ENCODE measurements around the gene CSTF2T. TPM values are rescaled to one million over a fixed set of nuclear protein-coding genes. Genes with fewer than 3 reads are reported as not detected.

The CSTF2T gene
- total and polyA plus RNA-seq, 7 donors: 5.4 to 21.2 (median 16.6) TPM

- Histone ChIP-seq H3K9me3 (no peaks in the 10 kb centered on the region), H3K36me3 (no peaks in the 10 kb centered on the region), H3K27me3 (no peaks in the 10 kb centered on the region), H3K4me3 (no peak overlapping the region), H3K4me1 (peaks cover 0 to 21% (median 14%) of the 10 kb centered on the region in 4 donors), H3K27ac (peak overlapping the region in 2 of 4 donors; percentile 37)
- no peak for DNase-seq
- intact Hi-C loops (cut with DNase I): no loop called here
- TF ChIP-seq, protein P1, sequence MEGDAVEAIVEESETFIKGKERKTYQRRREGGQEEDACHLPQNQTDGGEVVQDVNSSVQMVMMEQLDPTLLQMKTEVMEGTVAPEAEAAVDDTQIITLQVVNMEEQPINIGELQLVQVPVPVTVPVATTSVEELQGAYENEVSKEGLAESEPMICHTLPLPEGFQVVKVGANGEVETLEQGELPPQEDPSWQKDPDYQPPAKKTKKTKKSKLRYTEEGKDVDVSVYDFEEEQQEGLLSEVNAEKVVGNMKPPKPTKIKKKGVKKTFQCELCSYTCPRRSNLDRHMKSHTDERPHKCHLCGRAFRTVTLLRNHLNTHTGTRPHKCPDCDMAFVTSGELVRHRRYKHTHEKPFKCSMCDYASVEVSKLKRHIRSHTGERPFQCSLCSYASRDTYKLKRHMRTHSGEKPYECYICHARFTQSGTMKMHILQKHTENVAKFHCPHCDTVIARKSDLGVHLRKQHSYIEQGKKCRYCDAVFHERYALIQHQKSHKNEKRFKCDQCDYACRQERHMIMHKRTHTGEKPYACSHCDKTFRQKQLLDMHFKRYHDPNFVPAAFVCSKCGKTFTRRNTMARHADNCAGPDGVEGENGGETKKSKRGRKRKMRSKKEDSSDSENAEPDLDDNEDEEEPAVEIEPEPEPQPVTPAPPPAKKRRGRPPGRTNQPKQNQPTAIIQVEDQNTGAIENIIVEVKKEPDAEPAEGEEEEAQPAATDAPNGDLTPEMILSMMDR (IDR thresholded peaks at IDR 0.05): no peak
- TF ChIP-seq POLR2A (IDR thresholded peaks at IDR 0.05) (no peak), POLR2AphosphoS5 (IDR thresholded peaks at IDR 0.05) (no peak), EP300 (IDR thresholded peaks at IDR 0.05) (no peak)
- WGBS, 2 donors: 82 to 88% methylated on average over 6 of the region's 6 CpGs
Measured at GRCh38 chr10:51744235-51745000, 45.0 kb upstream of the CSTF2T start.

DNA sequence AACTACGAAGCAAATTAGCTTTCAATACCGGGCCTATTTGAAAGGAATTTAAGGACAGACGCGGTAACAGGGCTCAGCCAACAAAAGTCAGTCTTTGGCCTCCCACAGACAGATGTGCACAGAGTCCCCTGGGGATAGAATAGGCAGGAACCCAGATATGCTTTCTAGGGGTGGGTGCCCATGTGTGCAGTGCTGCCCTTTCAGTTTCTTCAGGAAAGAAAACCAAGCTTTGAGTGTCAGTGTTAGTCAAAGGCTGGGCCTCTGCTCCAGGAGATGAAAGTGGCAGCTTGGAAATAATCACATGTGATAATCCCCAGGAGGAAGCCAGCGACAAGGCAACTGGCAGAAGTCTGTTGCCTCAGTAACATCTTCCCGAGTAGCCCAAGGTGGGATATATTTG, 43.8 kb upstream of the CSTF2T start:
- TF ChIP-seq, protein P1 (IDR thresholded peaks at IDR 0.05): no peak
- TF ChIP-seq EP300 (IDR thresholded peaks at IDR 0.05) (no peak), POLR2AphosphoS5 (IDR thresholded peaks at IDR 0.05) (no peak), POLR2A (IDR thresholded peaks at IDR 0.05) (no peak)
- Histone ChIP-seq H3K4me3 (no peak overlapping the region), H3K27ac (no peak overlapping the region), H3K36me3 (no peaks in the 10 kb centered on the region), H3K27me3 (no peaks in the 10 kb centered on the region), H3K9me3 (no peaks in the 10 kb centered on the region), H3K4me1 (peaks cover 0 to 21% (median 14%) of the 10 kb centered on the region in 4 donors)
- no peak for DNase-seq
- intact Hi-C loops (cut with DNase I): no loop called here
- WGBS, 2 donors: 71 to 86% methylated on average over 6 of the region's 6 CpGs

GRCh38 chr10:51733057-51733456, 33.7 kb upstream of the CSTF2T start:
- no peak for DNase-seq
- no peaks in the 10 kb centered on the region for H3K27me3 ChIP-seq
- TF ChIP-seq POLR2AphosphoS5 (IDR thresholded peaks at IDR 0.05) (no peak), EP300 (IDR thresholded peaks at IDR 0.05) (no peak)
- TF ChIP-seq, protein P1 (IDR thresholded peaks at IDR 0.05): no peak
- no peaks in the 10 kb centered on the region for H3K36me3 ChIP-seq
- H3K4me1 ChIP-seq: peaks cover 0 to 10% (median 9%) of the 10 kb centered on the region in 4 donors
- intact Hi-C loops (cut with DNase I): no loop called here
- no peaks in the 10 kb centered on the region for H3K9me3 ChIP-seq
- WGBS, 2 donors: 76 to 91% methylated on average over 1 of the region's 1 CpG
- H3K4me3 ChIP-seq: no peak overlapping the region
- H3K27ac ChIP-seq: no peak overlapping the region

- no peak overlapping the region for H3K27ac ChIP-seq
- no peaks in the 10 kb centered on the region for H3K36me3 ChIP-seq
- no peak for TF ChIP-seq POLR2A (IDR thresholded peaks at IDR 0.05)
- TF ChIP-seq, protein P1 (IDR thresholded peaks at IDR 0.05): no peak
- TF ChIP-seq EP300 (IDR thresholded peaks at IDR 0.05): no peak
- no peak for TF ChIP-seq POLR2AphosphoS5 (IDR thresholded peaks at IDR 0.05)
- H3K9me3 ChIP-seq: no peaks in the 10 kb centered on the region
- peaks cover 0 to 9% (median 6%) of the 10 kb centered on the region in 4 donors for H3K4me1 ChIP-seq
- no peaks in the 10 kb centered on the region for H3K27me3 ChIP-seq
- DNase-seq: no peak
- 22 to 66% methylated on average over 7 of the region's 7 CpGs for WGBS, 2 donors
- no peak overlapping the region for H3K4me3 ChIP-seq
- intact Hi-C loops (cut with DNase I): no loop called here
Measured at GRCh38 chr10:51729822-51730555, 30.6 kb upstream of the CSTF2T start.

Measured in sigmoid colon (tissue), 7 donors.